ENCODE measurements around the gene OR7D4. TPM values are rescaled to one million over a fixed set of nuclear protein-coding genes. Genes with fewer than 3 reads are reported as not detected.
"Not testable (repeated sequence)": the region's sequence is repeated elsewhere in the genome, so short reads cannot be mapped to it uniquely, and the experiment has no call there.

OR7D4 gene
- not detected in 2 replicates for total RNA-seq

DNA sequence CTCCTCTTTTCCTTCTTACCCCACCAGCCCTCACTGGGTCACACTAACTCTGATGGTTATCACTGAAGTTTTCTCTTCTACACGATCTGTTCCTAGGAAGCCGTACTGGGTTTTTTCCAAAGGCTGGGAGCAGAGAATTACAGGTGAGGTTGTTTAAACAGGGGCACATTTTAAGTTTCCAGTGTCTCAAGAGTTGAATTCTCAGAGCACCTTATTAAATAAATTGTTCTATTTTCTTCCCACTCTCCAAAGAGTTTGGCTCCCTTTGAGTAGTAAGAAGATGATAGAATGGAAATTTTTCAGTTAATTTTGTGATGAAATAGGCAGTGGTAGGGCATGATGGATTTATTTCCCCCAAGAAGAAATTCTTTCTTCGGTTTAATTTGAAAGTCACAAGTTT lies at the start of gene OR7D4:
TSS of gene OR7D4 (minus strand) at position 101 of the 400 bp plus-strand sequence. CDS start 4,752 bp downstream, outside the sequence.
- no peak within 1 kb of the TSS for H3K4me3 Mint-ChIP-seq

DNA sequence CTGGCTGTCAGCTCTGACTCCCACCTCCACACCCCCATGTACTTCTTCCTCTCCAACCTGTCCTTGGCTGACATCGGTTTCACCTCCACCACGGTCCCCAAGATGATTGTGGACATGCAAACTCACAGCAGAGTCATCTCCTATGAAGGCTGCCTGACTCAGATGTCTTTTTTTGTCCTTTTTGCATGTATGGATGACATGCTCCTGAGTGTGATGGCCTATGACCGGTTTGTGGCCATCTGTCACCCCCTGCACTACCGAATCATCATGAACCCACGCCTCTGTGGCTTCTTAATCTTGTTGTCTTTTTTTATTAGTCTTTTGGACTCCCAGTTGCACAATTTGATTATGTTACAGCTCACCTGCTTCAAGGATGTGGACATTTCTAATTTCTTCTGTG lies 31.8 kb upstream of the OR7D4 start:
- Mint-ChIP-seq H3K9me3 (peaks cover 22% of the 10 kb centered on the region), H3K27ac (no peak overlapping the region), H3K4me3 (no peak overlapping the region), H3K4me1 (no peaks in the 10 kb centered on the region), H3K36me3 (ENCODE audit: low read depth) (no peaks in the 10 kb centered on the region), H3K27me3 (no peaks in the 10 kb centered on the region)
- intact Hi-C loops (cut with micrococcal nuclease): no loop called here
- DNase-seq: no peak

More for the DNA sequence above, at the start of gene OR7D4:
- H3K4me1 Mint-ChIP-seq: no peaks in the 10 kb centered on the region
- no peaks in the 10 kb centered on the region for H3K27me3 Mint-ChIP-seq
- DNase-seq: no peak
- H3K36me3 Mint-ChIP-seq (ENCODE audit: low read depth): no peaks in the 10 kb centered on the region
- intact Hi-C loops (cut with micrococcal nuclease): no loop called here
- peaks cover 28% of the 10 kb centered on the region for H3K9me3 Mint-ChIP-seq
- no peak within 1 kb of the TSS for H3K27ac Mint-ChIP-seq

DNA sequence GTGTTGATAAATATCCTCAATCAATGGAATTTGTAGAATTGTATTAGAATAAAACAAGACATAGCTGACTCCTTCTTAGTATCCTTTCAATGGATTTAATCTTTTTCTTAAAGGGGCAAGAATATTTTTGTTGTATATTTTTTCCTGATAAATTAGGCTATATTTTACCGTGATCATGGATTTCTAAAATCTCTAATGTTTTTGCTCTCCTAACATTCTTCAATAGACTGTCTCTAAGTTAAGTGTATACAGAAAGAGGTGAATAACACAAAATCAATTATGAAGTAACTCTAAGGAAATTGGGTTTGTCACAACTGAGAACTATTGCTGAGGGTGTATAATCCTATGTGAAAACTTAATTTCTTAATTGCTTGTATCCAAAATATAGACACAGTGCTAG lies 31.2 kb upstream of the OR7D4 start, which contains the start of gene OR7E24:
TSS of gene OR7E24 (plus strand) at position 301 of the 400 bp plus-strand sequence. CDS start 114 bp downstream, outside the sequence.
- intact Hi-C loops (cut with micrococcal nuclease): no loop called here
- no peaks in the 10 kb centered on the region for H3K27me3 Mint-ChIP-seq
- DNase-seq: no peak
- no peak within 1 kb of the TSS for H3K27ac Mint-ChIP-seq
- H3K4me3 Mint-ChIP-seq: no peak within 1 kb of the TSS
- H3K4me1 Mint-ChIP-seq: no peaks in the 10 kb centered on the region
- no peaks in the 10 kb centered on the region for H3K36me3 Mint-ChIP-seq (ENCODE audit: low read depth)
- H3K9me3 Mint-ChIP-seq: peaks cover 22% of the 10 kb centered on the region

DNA sequence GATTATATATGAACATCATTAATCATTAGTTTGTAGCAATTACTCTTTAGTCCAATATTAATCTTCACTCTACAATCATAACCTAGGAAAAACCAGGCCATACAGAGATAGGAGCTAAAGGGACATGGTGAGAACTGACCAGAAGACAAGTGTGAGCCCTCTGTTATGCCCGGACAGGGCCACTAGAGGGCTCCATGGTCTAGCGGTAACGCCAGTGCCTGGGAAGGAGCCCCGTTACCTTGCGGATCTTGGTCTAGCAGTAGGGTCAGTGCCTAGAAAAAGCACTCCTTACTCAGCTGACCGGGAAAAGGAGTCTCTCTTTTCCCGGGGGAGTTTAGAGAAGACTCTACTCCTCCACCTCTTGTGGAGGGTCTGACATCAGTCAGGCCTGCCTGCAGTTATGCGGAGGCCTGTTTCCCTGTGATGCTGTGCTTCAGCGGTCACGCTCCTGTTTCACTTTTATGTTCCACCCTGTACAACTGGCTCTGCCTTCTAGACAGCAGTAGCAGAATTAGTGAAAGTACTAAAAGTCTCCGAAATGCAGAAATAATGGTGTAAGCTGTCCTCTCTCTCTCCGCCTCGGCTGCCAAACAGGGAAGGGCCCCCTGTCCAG lies 13.8 kb downstream of the OR7D4 start:
- H3K27ac Mint-ChIP-seq: no peak overlapping the region
- DNase-seq: peak; percentile 90
- H3K36me3 Mint-ChIP-seq (ENCODE audit: low read depth): no peaks in the 10 kb centered on the region
- H3K4me3 Mint-ChIP-seq: peak overlapping the region; percentile 56
- intact Hi-C loops (cut with micrococcal nuclease): loop anchor here (1.0 to 10.0 kb wide), 5 partner anchors 68 to 591 kb away; partner anchors contain the start of genes ZNF266 and ZNF561
- H3K9me3 Mint-ChIP-seq: peaks cover 4% of the 10 kb centered on the region
- no peaks in the 10 kb centered on the region for H3K27me3 Mint-ChIP-seq
- peaks cover 5% of the 10 kb centered on the region for H3K4me1 Mint-ChIP-seq

DNA sequence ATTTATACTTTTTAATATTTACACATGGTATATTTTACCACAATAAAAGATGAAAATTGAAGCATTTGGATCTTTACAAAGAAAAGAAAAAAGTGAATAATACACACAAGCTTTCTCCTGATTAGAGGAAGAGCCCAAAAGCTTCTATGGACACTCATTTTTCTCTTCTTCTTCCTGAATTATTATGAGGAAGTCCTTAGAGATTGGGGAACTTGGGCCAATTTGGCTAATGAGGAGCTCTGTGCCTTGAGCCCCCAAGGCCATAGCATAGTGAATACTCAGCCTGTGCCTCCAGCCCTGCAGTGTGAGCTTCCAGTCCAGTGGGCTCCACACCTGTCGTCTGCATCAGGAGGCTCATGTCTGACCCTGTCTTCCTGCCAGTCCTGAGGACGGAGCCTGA lies 21.3 kb downstream of the OR7D4 start:
- H3K9me3 Mint-ChIP-seq: peaks cover 15% of the 10 kb centered on the region
- H3K4me1 Mint-ChIP-seq; H3K4me3 Mint-ChIP-seq; DNase-seq; intact Hi-C loops (cut with micrococcal nuclease); H3K27me3 Mint-ChIP-seq; H3K27ac Mint-ChIP-seq; H3K36me3 Mint-ChIP-seq (ENCODE audit: low read depth): not testable (repeated sequence)

DNA sequence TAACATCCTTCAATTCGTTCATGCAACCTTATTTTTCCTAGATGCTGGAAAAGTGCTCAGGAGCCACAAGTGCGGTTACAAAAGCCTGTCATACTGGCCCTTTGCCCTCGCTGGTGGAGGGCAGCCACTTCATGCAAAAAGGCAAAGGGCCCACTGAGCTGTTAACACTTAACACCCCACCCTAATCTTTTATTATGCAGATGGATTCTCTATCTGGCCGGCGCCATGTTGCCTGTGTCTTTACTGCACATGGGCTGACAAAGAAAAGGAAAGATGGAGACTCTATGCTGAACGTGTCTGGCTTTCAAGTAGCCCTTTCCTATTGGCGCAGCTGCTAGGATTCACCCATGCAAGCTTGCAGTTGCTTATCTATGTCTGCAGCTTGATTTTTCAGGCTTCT lies 29.9 kb downstream of the OR7D4 start:
- Mint-ChIP-seq H3K36me3 (ENCODE audit: low read depth) (peaks cover 14% of the 10 kb centered on the region), H3K27ac (no peak overlapping the region), H3K27me3 (no peaks in the 10 kb centered on the region), H3K9me3 (peaks cover 31% of the 10 kb centered on the region), H3K4me3 (no peak overlapping the region), H3K4me1 (no peaks in the 10 kb centered on the region)
- intact Hi-C loops (cut with micrococcal nuclease): no loop called here
- no peak for DNase-seq

DNA sequence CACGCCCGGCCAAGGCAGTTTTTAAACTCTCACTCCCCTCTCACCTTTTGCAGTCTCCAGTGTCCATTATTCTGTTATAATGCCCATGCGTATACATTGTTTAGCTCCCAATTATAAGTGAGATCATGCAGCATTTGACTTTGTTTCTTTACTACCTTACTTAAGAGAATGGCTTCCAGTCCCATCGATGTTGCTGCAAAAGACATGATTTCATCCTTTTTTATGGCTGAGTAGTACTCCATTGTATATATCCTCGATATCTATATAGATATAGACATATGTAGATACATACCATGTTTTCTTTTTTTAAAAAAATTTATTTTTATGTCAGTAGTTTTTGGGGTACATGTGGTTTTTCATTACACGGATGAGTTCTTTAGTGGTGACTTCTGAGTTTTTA lies 32.2 kb downstream of the OR7D4 start:
- Mint-ChIP-seq H3K27ac (no peak overlapping the region), H3K4me3 (no peak overlapping the region), H3K9me3 (peaks cover 24% of the 10 kb centered on the region), H3K27me3 (no peaks in the 10 kb centered on the region), H3K4me1 (no peaks in the 10 kb centered on the region), H3K36me3 (ENCODE audit: low read depth) (peaks cover 14% of the 10 kb centered on the region)
- intact Hi-C loops (cut with micrococcal nuclease): no loop called here
- no peak for DNase-seq

DNA sequence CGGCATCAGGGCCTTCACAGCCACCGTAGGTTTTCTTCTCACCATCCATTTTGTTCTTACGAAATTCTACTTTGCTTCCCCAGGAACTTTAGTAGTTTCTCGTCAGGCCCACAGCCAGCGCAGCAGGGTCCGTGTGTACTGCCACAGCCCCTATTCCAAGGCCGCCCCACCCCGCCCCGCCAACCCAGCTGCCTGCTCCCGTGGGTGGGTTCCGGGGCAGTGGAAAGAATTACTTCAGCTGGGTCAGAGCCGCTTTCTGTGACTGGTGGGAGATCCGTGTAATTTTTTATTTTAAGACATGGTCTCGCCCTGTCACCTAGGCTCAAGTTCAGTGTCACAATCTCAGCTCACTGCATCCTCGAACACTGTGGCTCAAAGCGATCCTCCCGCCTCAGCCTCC lies 36.4 kb downstream of the OR7D4 start:
- Mint-ChIP-seq H3K4me3 (no peak overlapping the region), H3K27me3 (no peaks in the 10 kb centered on the region), H3K36me3 (ENCODE audit: low read depth) (peaks cover 14% of the 10 kb centered on the region), H3K9me3 (peaks cover 12% of the 10 kb centered on the region), H3K27ac (no peak overlapping the region), H3K4me1 (no peaks in the 10 kb centered on the region)
- intact Hi-C loops (cut with micrococcal nuclease): no loop called here
- no peak for DNase-seq

DNA sequence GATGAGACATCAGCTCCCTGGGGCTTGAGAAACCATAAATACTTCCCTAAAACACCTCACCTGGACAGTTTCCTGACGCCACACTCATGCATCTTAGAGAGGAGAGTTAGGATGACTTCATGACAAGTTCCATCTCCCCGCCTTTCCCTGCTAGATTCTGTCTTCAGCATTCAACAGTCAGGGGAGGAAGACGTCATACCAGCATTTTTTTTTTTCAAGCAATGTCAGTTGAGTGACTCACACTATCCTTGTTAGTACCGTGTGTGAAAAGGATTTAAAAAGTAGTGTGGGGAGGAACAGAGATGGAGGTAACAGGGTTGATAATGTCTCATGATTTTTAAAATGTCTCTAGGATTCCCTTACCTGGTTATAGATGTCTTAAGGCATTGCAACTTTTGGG lies 40.5 kb downstream of the OR7D4 start, which contains the start of gene OR7D2:
TSS of gene OR7D2 (plus strand) at position 79 of the 400 bp plus-strand sequence. CDS start 6,803 bp downstream, outside the sequence.
- no peak for DNase-seq
- Mint-ChIP-seq H3K4me3 (no peak within 1 kb of the TSS), H3K27me3 (no peaks in the 10 kb centered on the region), H3K27ac (no peak within 1 kb of the TSS), H3K4me1 (no peaks in the 10 kb centered on the region), H3K36me3 (ENCODE audit: low read depth) (peaks cover 18% of the 10 kb centered on the region), H3K9me3 (peaks cover 9% of the 10 kb centered on the region)
- intact Hi-C loops (cut with micrococcal nuclease): no loop called here

DNA sequence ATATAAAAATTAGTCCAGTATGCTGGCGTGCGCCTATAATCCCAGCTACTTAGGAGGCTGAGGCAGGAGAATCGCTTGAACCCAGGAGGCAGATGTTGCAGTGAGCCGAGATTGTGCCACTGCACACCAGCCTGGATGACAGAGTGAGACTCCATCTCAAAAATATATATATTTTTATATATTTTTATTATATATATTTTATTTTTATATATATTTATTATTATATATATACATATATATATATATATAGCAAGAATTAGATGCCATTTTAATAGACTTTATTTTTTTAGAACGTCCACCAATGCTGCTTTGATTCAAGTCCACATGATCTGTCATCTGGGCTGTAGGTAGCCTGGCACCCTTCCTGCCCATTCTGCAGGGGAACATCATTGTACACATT lies 44.1 kb downstream of the OR7D4 start:
- H3K4me1 Mint-ChIP-seq: no peaks in the 10 kb centered on the region

DNA sequence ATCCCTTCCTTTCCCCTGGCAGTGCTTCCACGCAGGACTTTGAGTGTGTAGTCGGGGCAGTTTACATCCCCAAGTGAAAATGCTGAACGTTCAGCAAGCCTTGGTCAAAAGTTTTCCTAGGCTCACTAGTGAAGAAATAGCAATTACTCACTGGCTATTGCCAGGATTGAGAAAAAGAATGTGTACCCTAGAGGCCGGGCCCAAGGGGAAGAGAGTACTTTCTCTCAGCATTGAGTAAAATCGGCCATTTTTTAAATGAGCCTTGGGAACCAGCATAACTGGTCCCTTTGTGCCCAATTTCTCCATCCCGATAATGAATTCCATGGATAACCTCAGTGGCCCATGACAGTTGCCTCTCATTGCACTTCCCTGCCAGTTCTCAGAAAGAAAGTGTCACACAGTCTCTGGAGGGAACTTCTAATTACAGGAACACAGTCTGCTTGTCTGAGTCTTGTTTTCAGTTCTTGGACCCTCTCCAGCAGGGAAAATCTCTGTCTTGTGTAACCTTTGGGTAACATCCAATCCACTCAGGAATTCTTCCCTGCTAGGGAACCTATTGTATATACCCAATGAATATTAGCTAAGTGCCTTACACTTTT lies 47.9 kb downstream of the OR7D4 start:
- DNase-seq: no peak
- H3K4me1 Mint-ChIP-seq: no peaks in the 10 kb centered on the region
- H3K9me3 Mint-ChIP-seq: peaks cover 5% of the 10 kb centered on the region
- intact Hi-C loops (cut with micrococcal nuclease): no loop called here
- H3K27me3 Mint-ChIP-seq: no peaks in the 10 kb centered on the region
- peaks cover 27% of the 10 kb centered on the region for H3K36me3 Mint-ChIP-seq (ENCODE audit: low read depth)
- H3K4me3 Mint-ChIP-seq: no peak overlapping the region
- no peak overlapping the region for H3K27ac Mint-ChIP-seq

More for the DNA sequence above, 44.1 kb downstream of the OR7D4 start:
- no peak for DNase-seq
- Mint-ChIP-seq H3K36me3 (ENCODE audit: low read depth) (peaks cover 21% of the 10 kb centered on the region), H3K9me3 (peaks cover 9% of the 10 kb centered on the region), H3K27me3 (no peaks in the 10 kb centered on the region), H3K4me3 (no peak overlapping the region), H3K27ac (no peak overlapping the region)
- intact Hi-C loops (cut with micrococcal nuclease): no loop called here

DNA sequence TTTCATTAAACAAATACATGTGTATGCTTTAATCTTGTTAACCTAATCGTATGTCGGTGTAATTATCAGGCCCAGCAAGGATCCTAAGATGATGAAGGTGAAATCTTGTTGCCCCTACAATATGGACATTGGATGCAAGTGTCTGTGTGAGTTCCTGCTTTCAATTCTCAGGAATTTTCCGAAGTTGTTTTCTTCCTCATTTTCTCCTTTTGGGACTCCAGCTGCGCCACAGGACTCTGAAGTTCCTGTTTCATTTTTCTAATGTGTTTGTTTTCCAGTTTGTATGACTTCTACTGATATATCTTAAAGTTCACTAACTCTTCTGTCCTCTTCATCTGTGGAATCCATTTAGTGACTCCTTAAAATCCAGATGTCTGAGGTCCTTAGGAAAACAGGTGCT lies 52.5 kb downstream of the OR7D4 start:
- no peak for DNase-seq
- Mint-ChIP-seq H3K27me3 (no peaks in the 10 kb centered on the region), H3K27ac (no peak overlapping the region), H3K4me3 (no peak overlapping the region), H3K9me3 (peaks cover 3% of the 10 kb centered on the region), H3K4me1 (no peaks in the 10 kb centered on the region), H3K36me3 (ENCODE audit: low read depth) (peaks cover 49% of the 10 kb centered on the region)
- intact Hi-C loops (cut with micrococcal nuclease): no loop called here

DNA sequence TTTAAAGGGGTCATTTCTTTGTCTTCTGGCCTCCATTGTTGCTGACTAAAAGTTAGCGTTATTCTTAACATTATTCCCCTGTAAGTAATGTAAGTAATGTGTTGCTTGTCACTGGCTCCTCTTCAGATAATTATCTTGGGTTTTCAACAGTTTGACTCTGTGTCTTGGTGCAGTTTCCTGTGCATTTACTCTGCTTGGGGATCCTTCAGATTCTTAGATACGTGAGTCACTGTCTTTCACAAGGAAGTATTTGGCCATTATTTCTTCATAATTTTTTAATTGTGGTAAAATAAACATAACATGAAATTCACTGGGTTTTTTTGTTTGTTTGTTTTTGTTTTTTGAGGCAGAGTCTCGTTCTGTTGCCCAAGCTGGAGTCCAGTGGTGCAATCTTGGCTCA lies 54.1 kb downstream of the OR7D4 start:
- H3K27ac Mint-ChIP-seq: no peak overlapping the region
- H3K4me3 Mint-ChIP-seq: no peak overlapping the region
- intact Hi-C loops (cut with micrococcal nuclease): no loop called here
- DNase-seq: no peak
- no peaks in the 10 kb centered on the region for H3K4me1 Mint-ChIP-seq
- H3K9me3 Mint-ChIP-seq: peaks cover 17% of the 10 kb centered on the region
- no peaks in the 10 kb centered on the region for H3K27me3 Mint-ChIP-seq
- H3K36me3 Mint-ChIP-seq (ENCODE audit: low read depth): peaks cover 64% of the 10 kb centered on the region

DNA sequence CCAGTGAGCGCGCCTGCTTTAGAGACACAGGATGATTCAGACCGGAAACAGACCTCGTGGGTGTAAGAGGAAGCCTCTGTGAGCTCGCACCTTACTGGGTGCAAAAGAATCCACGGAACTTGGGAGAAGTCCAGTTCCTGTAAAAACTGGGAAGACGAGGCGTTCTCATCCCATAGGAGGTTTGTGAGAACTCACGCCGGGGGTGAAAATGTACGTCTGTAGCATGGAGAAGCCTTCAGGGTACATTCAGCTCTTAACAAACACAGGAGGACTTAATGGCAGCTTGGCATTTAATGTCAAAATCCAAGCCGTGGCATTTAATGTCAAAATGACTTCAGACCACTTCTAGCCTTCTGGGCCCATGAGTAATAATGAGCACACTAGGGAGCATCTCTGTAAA lies 58.0 kb downstream of the OR7D4 start:
- H3K9me3 Mint-ChIP-seq: peaks cover 33% of the 10 kb centered on the region
- no peaks in the 10 kb centered on the region for H3K4me1 Mint-ChIP-seq
- H3K4me3 Mint-ChIP-seq: no peak overlapping the region
- H3K36me3 Mint-ChIP-seq (ENCODE audit: low read depth): peaks cover 92% of the 10 kb centered on the region
- no peak overlapping the region for H3K27ac Mint-ChIP-seq
- H3K27me3 Mint-ChIP-seq: no peaks in the 10 kb centered on the region
- intact Hi-C loops (cut with micrococcal nuclease): no loop called here
- DNase-seq: no peak

Data from activated CD4-positive, alpha-beta T cell treated with anti-CD3 and anti-CD28 coated beads, Interleukin-2, amount 10 ng/mL, durations not matched to agents 24 days and 14 days (primary cell).